HCT116 (cell line): ENCODE measurements around the gene OR4C46. TPM values are rescaled to one million over a fixed set of nuclear protein-coding genes. Genes with fewer than 3 reads are reported as not detected.
"Not testable (repeated sequence)": the region's sequence is repeated elsewhere in the genome, so short reads cannot be mapped to it uniquely, and the experiment has no call there.

ENCODE experiments used
- ATAC-seq: fragments of 200-7000 bp; cut with Tn5 transposase; 2 replicates; pipeline ENCODE4 v1.9.1; 2020; ENCODE audit warnings: mild to moderate bottlenecking, moderate library complexity
- Bru-seq: library from RNA; stranded (reverse); fragments of 400-500 nt; gene quantifications from one replicate; lab custom pipeline; 2021; lab: Mats Ljungman, UMichigan
- BruChase-seq, 2 experiments: library from RNA; stranded (reverse); fragments of 400-500 nt; gene quantifications; one replicate each; lab custom pipeline; 2021; lab: Mats Ljungman, UMichigan
- BruUV-seq: library from RNA; stranded (reverse); fragments of 400-500 nt; replicated peaks from 2 replicates; lab custom pipeline; 2021; lab: Mats Ljungman, UMichigan
- CTCF ChIA-PET: fragments of 300-600 bp; sonication (Branson Sonifier 250); formaldehyde crosslinking; loops from one replicate; lab custom pipeline; 2021; ENCODE audit warnings: antibody characterized with exemption; lab: Charles Lee
- POLR2A ChIA-PET: fragments of 300-600, 350-600 bp; sonication (Branson Sonifier 250); formaldehyde crosslinking; loops from one replicate; lab custom pipeline; 2021; ENCODE audit warnings: antibody characterized with exemption; lab: Charles Lee
- RAD21 ChIA-PET, 2 experiments: fragments of 300-600 bp; sonication (Branson Sonifier 250); formaldehyde crosslinking; loops; one replicate each; lab custom pipeline; 2023; ENCODE audit warnings: low total read pairs in 2 of 2; ENCODE audit not compliant: uncharacterized antibody in 2 of 2, unreplicated experiment in 2 of 2, low non-redundant PET in 1 of 2; lab: Charles Lee
- DNase-seq: peaks from one replicate; pipeline ENCODE4 v3.0.0-alpha.2; 2010; ENCODE audit warnings: low read depth, low spot score
- H2AFZ ChIP-seq: fragments of 200-600 bp; shearing (Covaris generic), sonication (generic); 2 replicates; pipeline ENCODE4 v1.6.1; 2017; ENCODE audit warnings: low read depth, mixed run types, mixed read lengths, antibody characterized with exemption, low read length; ENCODE audit not compliant: poor library complexity, severe bottlenecking
- H3K27ac ChIP-seq: 2 replicates; pipeline ENCODE4 v1.5.1; 2012; ENCODE audit warnings: low read depth, low read length
- H3K27me3 ChIP-seq: fragments of 200-600 bp; sonication (generic); 2 replicates; pipeline ENCODE4 v1.6.1; 2016; ENCODE audit warnings: mixed run types, low read length, mixed read lengths; ENCODE audit not compliant: insufficient read depth
- H3K36me3 ChIP-seq, 2 experiments: fragments of 200-500 bp in 1 of 2; fragments of 200-600 bp in 1 of 2; sonication (Bioruptor generic) in 1 of 2; sonication (generic) in 1 of 2; 2 replicates each; pipeline versions ENCODE4 v1.5.1 to v1.6.1; 2014 to 2016; ENCODE audit warnings: low read length in 2 of 2, inconsistent platforms in 1 of 2, mixed read lengths in 1 of 2, mixed run types in 1 of 2; ENCODE audit not compliant: insufficient read depth in 2 of 2, control insufficient read depth in 1 of 2
- H3K4me1 ChIP-seq, 2 experiments: fragments of 200-600 bp in 1 of 2; sonication (generic) in 1 of 2; 2 replicates each; pipeline versions ENCODE4 v1.5.1 to v1.6.1; 2012 to 2017; ENCODE audit warnings: low read length in 2 of 2, inconsistent platforms in 1 of 2, mild to moderate bottlenecking in 1 of 2, mixed read lengths in 1 of 2, mixed run types in 1 of 2, moderate library complexity in 1 of 2; ENCODE audit not compliant: insufficient read depth in 2 of 2, control insufficient read depth in 1 of 2
- H3K4me2 ChIP-seq: fragments of 200-600 bp; sonication (generic); 2 replicates; pipeline ENCODE4 v1.6.1; 2017; ENCODE audit warnings: mixed run types, low read length, mixed read lengths
- H3K4me3 ChIP-seq, 2 experiments: fragments of 200-600 bp in 1 of 2; sonication (generic) in 1 of 2; replicated peaks in 1 of 2; 2 replicates each; pipeline ENCODE4 v1.5.1; 2011 to 2016; ENCODE audit warnings: low read length in 2 of 2, control low read depth in 1 of 2, low read depth in 1 of 2, mild to moderate bottlenecking in 1 of 2, mixed read lengths in 1 of 2, mixed run types in 1 of 2
- H3K79me2 ChIP-seq: fragments of 200-600 bp; sonication (generic); 2 replicates; pipeline ENCODE4 v1.6.1; 2017; ENCODE audit warnings: mild to moderate bottlenecking, mixed run types, low read length, moderate library complexity, mixed read lengths; ENCODE audit not compliant: insufficient read depth
- H3K9ac ChIP-seq: fragments of 200-600 bp; sonication (generic); 2 replicates; pipeline ENCODE4 v1.6.1; 2016; ENCODE audit warnings: low read length, mixed read lengths
- H3K9me2 ChIP-seq: fragments of 200-600 bp; sonication (generic), shearing (Covaris generic); 2 replicates; pipeline ENCODE4 v1.6.1; 2017; ENCODE audit warnings: mixed run types, mild to moderate bottlenecking, moderate library complexity; ENCODE audit not compliant: insufficient read depth
- H3K9me3 ChIP-seq, 2 experiments: fragments of 200-500 bp in 1 of 2; fragments of 200-600 bp in 1 of 2; sonication (Bioruptor generic) in 1 of 2; sonication (generic) in 1 of 2; 2 replicates each; pipeline ENCODE4 v1.6.1; 2014 to 2017; ENCODE audit warnings: low read length in 2 of 2, mixed read lengths in 2 of 2, inconsistent platforms in 1 of 2, low read depth in 1 of 2, mild to moderate bottlenecking in 1 of 2, mixed run types in 1 of 2, moderate library complexity in 1 of 2; ENCODE audit not compliant: control insufficient read depth in 1 of 2, insufficient read depth in 1 of 2
- H4K20me1 ChIP-seq: fragments of 200-600 bp; sonication (generic), shearing (Covaris generic); 2 replicates; pipeline ENCODE4 v1.6.1; 2017; ENCODE audit warnings: mixed run types, mild to moderate bottlenecking, moderate library complexity; ENCODE audit not compliant: insufficient read depth
- CBX3 ChIP-seq: IDR thresholded peaks from 2 replicates; pipeline ENCODE4 v1.6.1; 2012; ENCODE audit warnings: low read depth
- CEBPB ChIP-seq: IDR thresholded peaks from 2 replicates; pipeline ENCODE4 v1.6.1; 2012; ENCODE audit warnings: low read depth
- EGR1 ChIP-seq: IDR thresholded peaks from 2 replicates; pipeline ENCODE4 v1.6.1; 2012; ENCODE audit warnings: low read depth
- EZH2 ChIP-seq: fragments of 200-600 bp; sonication (generic); IDR thresholded peaks from 2 replicates; pipeline ENCODE4 v1.6.1; 2017; ENCODE audit warnings: antibody characterized with exemption, mixed run types
- EZH2phosphoT487 ChIP-seq: fragments of 200-600 bp; IDR thresholded peaks from 2 replicates; pipeline ENCODE4 v1.6.1; 2018; ENCODE audit warnings: antibody characterized with exemption, borderline replicate concordance
- JUND ChIP-seq: IDR thresholded peaks from 2 replicates; pipeline ENCODE4 v1.6.1; 2012
- POLR2AphosphoS5 ChIP-seq: IDR thresholded peaks from 2 replicates; pipeline ENCODE4 v1.6.1; 2011; ENCODE audit warnings: mild to moderate bottlenecking, low read depth, low read length, moderate library complexity
- TCF7L2 ChIP-seq: IDR thresholded peaks from 2 replicates; pipeline ENCODE4 v1.7.0; 2011; ENCODE audit warnings: borderline replicate concordance, inconsistent platforms; ENCODE audit not compliant: insufficient read depth, insufficient read length; ENCODE audit errors: extremely low read depth
- YY1 ChIP-seq: IDR thresholded peaks from 2 replicates; pipeline ENCODE4 v1.6.1; 2011; ENCODE audit warnings: low read length, low read depth, moderate library complexity, mild to moderate bottlenecking; ENCODE audit not compliant: insufficient replicate concordance; ENCODE audit errors: extremely low read depth
- ZFX ChIP-seq: fragments of 450-650 bp; IDR thresholded peaks from 2 replicates; pipeline ENCODE4 v1.6.1; 2017
- ZNF274 ChIP-seq: fragments of 200-500 bp; sonication (Bioruptor generic); IDR thresholded peaks from 2 replicates; pipeline ENCODE4 v1.6.1; 2014; ENCODE audit warnings: mild to moderate bottlenecking, low read depth, low read length, inconsistent platforms
- intact Hi-C: fragments of 100-400 bp; cut with micrococcal nuclease; formaldehyde crosslinking; loops from 2 replicates; pipeline ENCODE4 v1.10.0; 2022
- long read RNA-seq: library from polyadenylated mRNA; unstranded; transcript quantifications from one replicate; pipeline ENCODE4 v2.0.0, GENCODE V29; 2021; ENCODE audit not compliant: unreplicated experiment
- polyA plus RNA-seq: library from polyadenylated mRNA; unstranded; fragments of >200 nt; gene quantifications from 2 replicates; pipeline ENCODE4 v1.2.1, GENCODE V29; 2012; ENCODE audit warnings: missing spikeins
- total RNA-seq: library from RNA; stranded (reverse); gene quantifications from one replicate; pipeline ENCODE4 v1.2.1, GENCODE V29; 2021; ENCODE audit not compliant: unreplicated experiment
- TF ChIP-seq, protein P1 (sequence below): IDR thresholded peaks from 2 replicates; pipeline ENCODE4 v1.6.1; 2012
- TF ChIP-seq, protein P2 (sequence below), 3 experiments: fragments of 200-600 bp in 1 of 3; sonication (generic) in 1 of 3; IDR thresholded peaks in 2 of 3; conservative IDR thresholded peaks in 1 of 3; 2 replicates each; pipeline ENCODE4 v1.5.1; 2012 to 2017; ENCODE audit warnings: low read depth in 2 of 3, low read length in 2 of 3, antibody characterized with exemption in 1 of 3, borderline replicate concordance in 1 of 3, control low read depth in 1 of 3, mild to moderate bottlenecking in 1 of 3, mixed read lengths in 1 of 3, mixed run types in 1 of 3, moderate library complexity in 1 of 3; ENCODE audit not compliant: insufficient read depth in 1 of 3

Gene OR4C46
- total RNA-seq = not detected
- polyA plus RNA-seq = not detected in 2 replicates
- Bru-seq, nascent RNA = not detected
- BruChase-seq, experiment 1, labeled RNA remaining after a 6-hour chase = not detected
- BruChase-seq, experiment 2, labeled RNA remaining after a 2-hour chase = not detected
- long read RNA-seq = 0 reads

DNA sequence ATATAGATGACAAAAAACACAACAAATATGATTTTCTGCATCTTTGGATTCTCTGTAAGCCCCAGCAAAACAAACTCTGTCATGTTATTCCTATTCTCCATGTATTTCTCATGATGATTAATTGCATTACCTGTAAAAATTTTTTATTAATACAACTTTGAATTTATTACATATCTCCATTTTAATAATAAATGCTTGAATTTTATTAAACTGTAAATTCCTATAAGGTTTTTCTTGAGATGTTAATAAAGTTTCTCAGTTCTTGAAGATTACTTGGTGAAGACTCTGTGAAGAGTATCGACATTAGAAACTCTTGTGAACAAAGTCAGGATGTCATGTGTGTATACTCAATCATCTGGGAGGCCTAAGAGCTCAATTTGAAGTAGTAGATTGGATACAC, at the start of gene OR4C46:
TSS of gene OR4C46 (minus strand) at position 101 of the 400 bp plus-strand sequence. CDS start at position 101, 0 bp downstream.
- H3K9me2 ChIP-seq = no peaks in the 10 kb centered on the region
- no peaks in the 10 kb centered on the region for H3K79me2 ChIP-seq
- ATAC-seq = no peak
- CTCF ChIA-PET = no interaction called here
- TF ChIP-seq CEBPB = no peak
- no peak for TF ChIP-seq YY1
- TF ChIP-seq EZH2 = no peak
- TF ChIP-seq, protein P1, sequence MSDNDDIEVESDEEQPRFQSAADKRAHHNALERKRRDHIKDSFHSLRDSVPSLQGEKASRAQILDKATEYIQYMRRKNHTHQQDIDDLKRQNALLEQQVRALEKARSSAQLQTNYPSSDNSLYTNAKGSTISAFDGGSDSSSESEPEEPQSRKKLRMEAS = no peak
- TF ChIP-seq EGR1 = no peak
- no peak for TF ChIP-seq JUND
- TF ChIP-seq POLR2AphosphoS5 = no peak
- no peak for TF ChIP-seq ZFX
- no peak for TF ChIP-seq TCF7L2
- no peak for TF ChIP-seq EZH2phosphoT487
- TF ChIP-seq, protein P2, sequence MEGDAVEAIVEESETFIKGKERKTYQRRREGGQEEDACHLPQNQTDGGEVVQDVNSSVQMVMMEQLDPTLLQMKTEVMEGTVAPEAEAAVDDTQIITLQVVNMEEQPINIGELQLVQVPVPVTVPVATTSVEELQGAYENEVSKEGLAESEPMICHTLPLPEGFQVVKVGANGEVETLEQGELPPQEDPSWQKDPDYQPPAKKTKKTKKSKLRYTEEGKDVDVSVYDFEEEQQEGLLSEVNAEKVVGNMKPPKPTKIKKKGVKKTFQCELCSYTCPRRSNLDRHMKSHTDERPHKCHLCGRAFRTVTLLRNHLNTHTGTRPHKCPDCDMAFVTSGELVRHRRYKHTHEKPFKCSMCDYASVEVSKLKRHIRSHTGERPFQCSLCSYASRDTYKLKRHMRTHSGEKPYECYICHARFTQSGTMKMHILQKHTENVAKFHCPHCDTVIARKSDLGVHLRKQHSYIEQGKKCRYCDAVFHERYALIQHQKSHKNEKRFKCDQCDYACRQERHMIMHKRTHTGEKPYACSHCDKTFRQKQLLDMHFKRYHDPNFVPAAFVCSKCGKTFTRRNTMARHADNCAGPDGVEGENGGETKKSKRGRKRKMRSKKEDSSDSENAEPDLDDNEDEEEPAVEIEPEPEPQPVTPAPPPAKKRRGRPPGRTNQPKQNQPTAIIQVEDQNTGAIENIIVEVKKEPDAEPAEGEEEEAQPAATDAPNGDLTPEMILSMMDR (IDR thresholded peaks at IDR 0.05 in 2 of 3, conservative IDR thresholded peaks at IDR 0.05 in 1 of 3; ENCODE audit: borderline replicate concordance in 1 of 3, insufficient read depth in 1 of 3, low read depth in 2 of 3, low read length in 2 of 3) = no peak
- no peak for TF ChIP-seq ZNF274
- TF ChIP-seq CBX3 = no peak
- no peak within 1 kb of the TSS for H3K4me2 ChIP-seq
- no peaks in the 10 kb centered on the region for H3K27me3 ChIP-seq
- no peak within 1 kb of the TSS for H2AFZ ChIP-seq
- no peaks in the 10 kb centered on the region for H4K20me1 ChIP-seq
- no peak within 1 kb of the TSS for H3K4me3 ChIP-seq
- no peaks in the 10 kb centered on the region; a peak in 1 of 4 replicates for H3K9me3 ChIP-seq
- intact Hi-C loops = no loop called here
- BruUV-seq = no TSS peak
- DNase-seq = no peak
- no peaks in the 10 kb centered on the region for H3K36me3 ChIP-seq
- H3K4me1 ChIP-seq = no peaks in the 10 kb centered on the region
- POLR2A ChIA-PET = no interaction called here
- H3K27ac ChIP-seq = no peak within 1 kb of the TSS
- RAD21 ChIA-PET = no interaction called here
- H3K9ac ChIP-seq = no peak within 1 kb of the TSS

DNA sequence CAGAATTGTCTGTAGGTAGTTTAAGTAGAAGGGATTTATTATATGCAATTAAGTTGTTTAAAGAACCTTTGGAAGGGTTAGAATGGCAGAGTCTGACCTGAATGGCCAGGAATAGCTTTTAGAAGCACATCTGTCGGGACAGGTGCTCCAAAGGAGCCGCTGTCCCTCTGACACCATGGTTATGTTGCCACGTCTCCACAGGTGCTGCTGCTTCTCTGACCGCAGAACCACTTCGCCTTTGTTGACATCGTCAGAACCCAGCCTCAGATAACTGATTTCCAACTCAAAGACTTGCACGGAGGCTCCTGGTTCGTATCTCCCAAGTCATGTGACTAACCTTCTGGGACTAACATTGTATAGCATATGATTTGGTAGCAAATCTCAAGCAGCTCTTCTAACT, 41.8 kb upstream of the OR4C46 start:
- H3K9ac ChIP-seq, DNase-seq, H3K36me3 ChIP-seq, H3K4me3 ChIP-seq, H3K9me3 ChIP-seq, RAD21 ChIA-PET, H3K4me2 ChIP-seq, ATAC-seq, H3K4me1 ChIP-seq, POLR2A ChIA-PET, CTCF ChIA-PET, H4K20me1 ChIP-seq, H3K27me3 ChIP-seq, H3K9me2 ChIP-seq, intact Hi-C loops, H2AFZ ChIP-seq, H3K79me2 ChIP-seq, BruUV-seq, H3K27ac ChIP-seq: not testable (repeated sequence)

- intact Hi-C loops, H3K4me1 ChIP-seq, RAD21 ChIA-PET, H3K4me2 ChIP-seq, DNase-seq, H3K79me2 ChIP-seq, BruUV-seq, H3K9me2 ChIP-seq, POLR2A ChIA-PET, ATAC-seq, H3K4me3 ChIP-seq, H2AFZ ChIP-seq, H3K36me3 ChIP-seq, CTCF ChIA-PET, H3K27ac ChIP-seq, H3K9ac ChIP-seq, H3K27me3 ChIP-seq, H4K20me1 ChIP-seq, H3K9me3 ChIP-seq: not testable (repeated sequence)
Measured at GRCh38 chr11:54561439-54561838, 42.4 kb downstream of the OR4C46 start.
